GM19438 (cell line): ENCODE measurements around the gene ZBP1.

Experiments
- ATAC-seq: cut with Tn5 transposase; IDR thresholded peaks from one replicate; pipeline ENCODE4 v1.9.1; 2021; ENCODE audit warnings: low read depth; ENCODE audit not compliant: unreplicated experiment

Gene ZBP1

GRCh38 chr20:57576617-57577550 lies 43.3 kb downstream of the ZBP1 start:
- no peak for ATAC-seq

DNA sequence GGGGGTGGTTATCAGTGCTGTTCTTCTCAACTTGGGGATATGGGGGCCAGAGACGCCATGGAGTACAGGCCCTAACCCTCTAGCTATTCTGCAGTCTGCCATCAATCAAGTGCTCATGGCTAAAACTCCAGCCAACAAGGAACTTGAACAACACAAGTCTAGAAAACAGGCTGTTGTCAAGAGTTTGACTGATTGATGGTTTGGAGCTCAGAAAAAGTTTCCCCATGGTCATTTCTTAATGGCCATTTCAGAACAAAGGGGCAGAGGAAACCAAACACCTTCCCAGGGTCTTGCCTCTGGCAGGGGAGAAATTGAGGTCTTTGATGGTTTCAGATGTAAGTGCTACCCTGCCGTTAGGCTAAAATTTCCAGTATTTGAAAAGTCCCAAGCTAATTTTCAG lies 44.2 kb downstream of the ZBP1 start:
- ATAC-seq, result no peak

GRCh38 chr20:57574954-57575353 lies 45.3 kb downstream of the ZBP1 start:
- ATAC-seq, result no peak

GRCh38 chr20:57573894-57574293 lies 46.3 kb downstream of the ZBP1 start:
- no peak for ATAC-seq

DNA sequence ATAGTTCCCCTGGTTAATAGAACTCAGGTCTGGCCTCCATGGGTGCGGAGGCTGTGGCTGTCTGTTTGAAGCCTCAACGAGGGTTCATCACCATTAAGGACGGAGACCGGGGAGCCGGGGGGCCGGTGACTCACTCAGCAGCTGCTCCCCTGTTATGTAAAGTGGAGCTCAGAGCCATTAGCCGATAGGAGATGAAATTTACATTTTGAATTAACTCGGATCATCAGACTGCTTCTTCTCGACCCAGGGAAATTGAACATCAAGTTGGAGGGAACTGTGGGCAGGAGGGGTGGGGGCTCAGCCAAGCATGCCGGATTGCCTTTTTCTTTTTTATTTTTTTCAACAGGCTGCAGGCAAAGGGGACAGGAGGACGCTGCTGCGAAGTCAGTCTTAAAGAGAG lies 47.0 kb downstream of the ZBP1 start:
- no peak for ATAC-seq

GRCh38 chr20:57571782-57572416 lies 48.3 kb downstream of the ZBP1 start:
- no peak for ATAC-seq

DNA sequence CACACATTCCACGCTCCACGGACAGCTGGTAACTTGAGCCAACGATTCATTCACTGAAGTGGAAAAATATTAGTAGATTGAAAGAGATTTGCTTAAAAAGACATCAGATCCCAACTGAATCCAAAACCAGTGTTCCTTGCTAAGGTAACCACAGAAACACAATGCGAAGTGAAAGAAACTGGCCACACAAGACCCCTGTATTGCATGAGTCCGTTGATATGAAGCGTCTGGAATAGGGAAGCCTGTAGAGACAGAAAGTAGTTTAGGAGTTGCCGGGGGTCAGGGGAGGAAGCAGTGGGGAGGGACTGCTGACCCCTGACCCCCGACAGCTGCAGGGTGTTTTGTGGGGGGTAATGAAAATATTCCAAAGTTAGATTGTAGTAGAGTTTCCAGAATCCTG lies 49.3 kb downstream of the ZBP1 start:
- no peak for ATAC-seq

DNA sequence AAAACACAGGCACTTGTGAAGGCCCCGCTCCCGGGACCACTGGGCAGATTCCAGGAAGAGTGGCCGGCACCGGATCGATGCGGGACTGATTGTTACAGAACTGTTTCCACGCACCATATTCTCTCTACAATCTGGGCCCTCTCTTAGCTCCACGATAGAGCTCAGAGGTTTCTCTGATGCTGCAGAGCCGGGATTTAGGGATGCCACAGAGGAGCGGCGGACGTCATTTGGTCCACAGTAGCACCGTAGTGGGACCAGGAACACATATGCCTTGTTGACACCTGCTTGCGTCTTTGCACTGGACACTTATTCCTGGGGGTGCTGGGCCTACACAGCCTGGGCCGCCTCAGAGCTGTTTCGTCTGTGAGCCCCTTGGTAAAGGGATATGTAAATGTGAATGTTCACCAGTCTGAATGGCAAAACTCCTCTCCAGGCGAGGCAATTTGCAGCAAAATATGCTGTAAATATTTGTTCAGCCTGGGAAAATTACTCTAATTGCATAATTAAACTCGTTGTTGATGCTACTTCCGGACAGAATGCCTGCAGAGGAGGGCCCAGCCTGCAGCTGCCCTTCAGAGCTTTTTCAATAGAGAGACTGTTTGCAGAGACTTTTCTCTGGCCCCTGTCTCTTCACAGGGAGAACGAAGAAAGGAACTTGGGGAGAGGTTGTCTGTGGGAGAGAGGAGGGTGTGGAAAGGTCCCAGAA lies 49.9 kb downstream of the ZBP1 start:
- ATAC-seq, result no peak

DNA sequence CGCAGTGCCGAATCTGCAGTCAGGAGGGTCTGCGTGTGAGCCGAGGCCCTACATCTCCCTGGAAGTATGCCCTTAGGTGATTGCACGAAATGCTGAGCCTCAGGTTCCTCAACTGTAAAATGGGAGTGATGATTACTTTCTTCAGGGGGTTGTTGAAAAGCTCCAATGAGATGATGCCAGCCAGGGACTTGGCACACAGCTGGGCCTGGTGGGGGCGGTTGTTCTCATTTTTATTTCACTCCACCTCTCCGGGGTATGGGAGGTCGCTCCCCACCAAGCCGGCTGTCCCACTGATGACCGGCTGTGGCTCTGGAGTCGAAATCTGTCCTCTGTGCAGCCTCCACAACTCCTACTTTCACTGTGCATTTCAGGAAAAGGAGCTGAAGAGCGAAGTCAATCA lies 51.3 kb downstream of the ZBP1 start:
- no peak for ATAC-seq

DNA sequence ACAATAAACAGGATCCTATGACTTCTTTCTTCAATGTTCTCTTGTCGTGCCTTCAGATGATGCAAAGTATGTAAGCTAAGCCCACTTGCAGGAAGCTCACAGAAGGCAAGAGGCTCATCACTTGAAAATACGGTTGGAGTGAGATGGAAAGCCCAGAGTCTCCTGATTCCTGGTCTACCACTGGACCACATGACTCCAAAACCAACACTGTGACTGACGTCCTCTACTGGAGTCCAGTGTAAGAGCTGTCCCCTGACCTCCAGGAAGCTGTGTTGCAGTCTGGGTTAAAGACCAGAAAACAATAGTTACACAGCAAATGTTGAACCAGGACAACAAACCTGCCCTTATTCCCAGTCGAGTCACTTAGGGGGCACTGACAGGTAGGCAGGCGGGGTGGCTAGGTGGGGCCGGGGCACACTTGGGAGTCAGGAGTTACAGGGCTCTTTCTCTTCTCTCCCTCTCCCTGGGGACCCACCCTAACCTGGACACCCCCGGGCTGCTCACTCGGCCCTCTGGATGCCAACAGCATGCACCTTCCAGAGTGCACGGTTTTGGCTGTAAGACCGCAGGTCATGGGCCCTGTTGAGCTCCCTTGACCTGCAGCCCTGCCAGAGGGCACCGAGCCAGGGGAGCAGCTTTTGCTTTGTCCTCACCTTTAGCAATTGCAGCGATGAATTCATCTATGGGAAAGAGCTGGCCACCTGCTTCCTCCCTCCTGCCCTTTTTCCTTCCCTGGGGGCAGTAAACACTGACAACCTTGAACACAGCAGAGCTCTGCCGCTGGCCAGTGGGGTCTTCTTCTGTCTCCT lies 51.9 kb downstream of the ZBP1 start:
- no peak for ATAC-seq

- ATAC-seq, result no peak
These were observed 52.7 kb downstream of the ZBP1 start for GRCh38 chr20:57567471-57568079.

DNA sequence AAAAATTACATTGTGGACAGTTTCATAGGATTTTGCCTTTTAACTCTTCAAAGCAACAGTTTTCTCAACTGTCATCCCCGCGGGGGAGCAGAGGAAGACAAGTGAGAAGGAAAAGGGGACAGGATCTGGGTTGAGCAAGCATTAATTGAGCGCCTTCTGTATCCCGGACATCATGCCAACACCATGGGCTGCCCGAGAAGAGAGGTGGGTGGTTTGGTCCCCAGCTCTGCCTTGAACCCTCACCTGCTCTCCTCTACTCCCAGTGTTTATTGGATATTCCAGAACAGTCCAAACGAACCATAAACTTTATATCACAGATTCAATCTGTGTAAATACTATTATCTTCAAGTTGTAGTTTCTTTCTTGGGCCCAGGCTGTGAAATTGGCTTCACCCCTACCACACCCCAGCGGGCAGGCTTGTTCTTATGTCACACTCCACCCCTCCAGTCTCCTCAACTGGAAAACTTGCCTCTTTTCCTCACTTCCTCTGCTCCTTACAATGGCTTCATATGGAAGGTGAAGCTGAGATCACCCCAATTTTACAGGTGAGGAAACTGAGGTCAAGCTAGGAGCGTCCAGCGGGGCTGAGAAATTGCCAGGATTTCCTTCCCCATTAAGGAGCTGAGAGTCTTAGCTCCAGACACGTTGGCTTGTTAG lies 53.3 kb downstream of the ZBP1 start:
- no peak for ATAC-seq

DNA sequence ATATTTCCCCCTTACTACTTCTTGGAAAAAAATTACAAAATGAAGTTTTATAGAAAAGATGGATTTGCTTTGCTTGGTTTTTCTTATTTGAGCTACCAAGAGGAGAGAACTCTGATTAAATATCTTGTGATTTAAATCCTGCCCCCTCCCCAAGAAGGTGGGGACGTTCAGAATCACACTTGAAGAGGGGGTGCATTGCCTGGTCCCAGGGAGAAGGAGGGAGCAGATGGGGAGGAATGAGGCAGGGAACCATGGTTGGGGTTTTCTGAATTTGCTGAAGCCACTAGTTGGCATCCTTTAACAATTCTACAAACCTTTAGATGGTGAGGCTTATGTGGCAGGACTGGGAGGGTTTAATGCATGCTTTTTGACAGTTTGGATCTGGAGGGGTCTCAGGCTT lies 53.8 kb downstream of the ZBP1 start:
- ATAC-seq, result no peak

DNA sequence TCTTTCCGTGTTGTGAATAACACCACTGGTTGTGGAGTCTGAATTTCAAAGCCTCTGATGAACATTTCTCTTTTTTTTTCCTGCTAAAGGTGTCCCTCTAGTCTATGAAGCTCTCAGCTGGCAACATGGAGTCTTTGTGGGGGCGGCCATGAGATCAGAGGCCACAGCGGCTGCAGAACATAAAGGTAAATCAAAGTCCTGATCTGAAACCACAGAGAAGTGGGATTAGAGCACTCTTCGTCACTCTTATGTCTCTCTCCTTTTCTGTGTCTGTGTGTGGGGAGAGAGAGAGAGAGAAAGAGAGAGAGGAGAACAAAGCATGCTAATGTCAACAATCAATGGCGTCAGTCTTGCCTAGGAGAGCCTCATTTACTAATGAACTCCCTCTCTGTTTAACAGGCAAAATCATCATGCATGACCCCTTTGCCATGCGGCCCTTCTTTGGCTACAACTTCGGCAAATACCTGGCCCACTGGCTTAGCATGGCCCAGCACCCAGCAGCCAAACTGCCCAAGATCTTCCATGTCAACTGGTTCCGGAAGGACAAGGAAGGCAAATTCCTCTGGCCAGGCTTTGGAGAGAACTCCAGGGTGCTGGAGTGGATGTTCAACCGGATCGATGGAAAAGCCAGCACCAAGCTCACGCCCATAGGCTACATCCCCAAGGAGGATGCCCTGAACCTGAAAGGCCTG lies 55.1 kb downstream of the ZBP1 start:
- no peak for ATAC-seq

GRCh38 chr20:57564180-57564802 lies 55.9 kb downstream of the ZBP1 start:
- ATAC-seq, result no peak

DNA sequence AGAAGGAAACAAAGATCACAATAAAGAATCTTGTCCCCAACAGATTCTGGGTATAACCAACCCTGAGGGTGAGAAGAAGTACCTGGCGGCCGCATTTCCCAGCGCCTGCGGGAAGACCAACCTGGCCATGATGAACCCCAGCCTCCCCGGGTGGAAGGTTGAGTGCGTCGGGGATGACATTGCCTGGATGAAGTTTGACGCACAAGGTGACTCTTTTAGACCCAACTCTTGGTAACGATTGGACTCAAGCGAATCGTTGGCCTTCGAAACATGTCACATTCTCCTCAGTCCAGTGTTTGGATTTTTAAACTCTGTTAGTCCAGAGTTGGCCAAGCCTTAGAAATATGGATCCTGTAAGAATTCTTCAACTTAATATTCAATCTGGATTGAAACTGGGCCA lies 56.7 kb downstream of the ZBP1 start:
- ATAC-seq, result no peak

DNA sequence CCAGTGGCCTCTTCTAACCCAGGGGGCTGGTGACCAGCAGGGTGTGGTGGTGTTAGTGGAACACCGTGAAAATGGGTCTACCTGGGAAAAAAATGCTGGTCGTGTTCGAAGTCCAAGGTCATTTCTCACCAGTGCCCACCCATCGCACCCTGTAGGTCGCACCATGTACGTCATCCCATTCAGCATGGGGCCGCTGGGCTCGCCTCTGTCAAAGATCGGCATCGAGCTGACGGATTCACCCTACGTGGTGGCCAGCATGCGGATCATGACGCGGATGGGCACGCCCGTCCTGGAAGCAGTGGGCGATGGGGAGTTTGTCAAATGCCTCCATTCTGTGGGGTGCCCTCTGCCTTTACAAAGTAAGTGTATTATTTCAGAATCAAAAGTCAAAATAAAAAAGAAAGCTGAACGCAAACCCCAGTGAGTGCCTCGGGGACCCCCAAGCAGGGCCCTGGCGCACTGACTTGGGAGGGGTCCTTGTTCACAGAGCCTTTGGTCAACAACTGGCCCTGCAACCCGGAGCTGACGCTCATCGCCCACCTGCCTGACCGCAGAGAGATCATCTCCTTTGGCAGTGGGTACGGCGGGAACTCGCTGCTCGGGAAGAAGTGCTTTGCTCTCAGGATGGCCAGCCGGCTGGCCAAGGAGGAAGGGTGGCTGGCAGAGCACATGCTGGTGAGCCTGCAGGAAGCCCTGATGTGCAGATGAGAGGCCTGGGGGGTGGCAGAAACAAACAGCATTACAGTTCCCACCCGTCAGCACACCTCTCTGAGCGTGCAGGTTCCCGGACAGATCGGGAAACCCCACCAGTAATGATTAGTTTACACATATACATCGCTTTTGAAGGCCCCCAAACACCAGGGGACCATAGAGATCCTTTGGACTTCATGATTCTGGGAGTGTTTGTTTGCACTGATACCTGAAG lies 57.4 kb downstream of the ZBP1 start:
- ATAC-seq, result no peak
